IMR-90 (cell line): ENCODE measurements around the gene MRFAP1L1. TPM values are rescaled to one million over a fixed set of nuclear protein-coding genes. Genes with fewer than 3 reads are reported as not detected.

Source experiments
- ATAC-seq: fragments of 200-7000 bp; cut with Tn5 transposase; 2 replicates; pipeline ENCODE4 v1.9.1; 2020; ENCODE audit warnings: low read depth, mild to moderate bottlenecking, moderate library complexity
- BruUV-seq: library from RNA; stranded (reverse); fragments of 400-500 nt; replicated peaks from 2 replicates; lab custom pipeline; 2021; lab: Mats Ljungman, UMichigan
- CTCF ChIA-PET: fragments of 300-600 bp; formaldehyde crosslinking; extraction: SDS; loops from one replicate; lab custom pipeline; 2021; ENCODE audit warnings: antibody characterized with exemption; lab: Yijun Ruan, JAX
- POLR2A ChIA-PET: fragments of 300-600 bp; sonication (Branson Sonifier 250); formaldehyde crosslinking; loops from one replicate; lab custom pipeline; 2022; ENCODE audit warnings: antibody characterized with exemption; ENCODE audit not compliant: unreplicated experiment; lab: Charles Lee
- DNase-seq: peaks from one replicate; pipeline ENCODE4 v3.0.0; 2013
- H2AFZ ChIP-seq: replicated peaks from 2 replicates; pipeline ENCODE3; 2013; ENCODE audit warnings: low read length, mild to moderate bottlenecking; ENCODE audit not compliant: poor library complexity
- H2AK5ac ChIP-seq: 2 replicates; pipeline ENCODE4 v1.6.1; 2013; ENCODE audit warnings: low read depth, low read length, inconsistent platforms
- H2AK9ac ChIP-seq: replicated peaks from 2 replicates; pipeline ENCODE3; 2013; ENCODE audit warnings: mild to moderate bottlenecking, low read depth, low read length, moderate library complexity; ENCODE audit not compliant: poor library complexity
- H2BK120ac ChIP-seq: 2 replicates; pipeline ENCODE4 v1.6.1; 2013; ENCODE audit warnings: low read depth, low read length, inconsistent platforms
- H2BK15ac ChIP-seq: 3 replicates; pipeline ENCODE4 v1.6.1; 2013; ENCODE audit warnings: low read depth, low read length, inconsistent platforms
- H2BK20ac ChIP-seq: 2 replicates; pipeline ENCODE4 v1.6.1; 2013; ENCODE audit warnings: low read depth, mild to moderate bottlenecking, inconsistent platforms, low read length, moderate library complexity
- H2BK5ac ChIP-seq: 2 replicates; pipeline ENCODE4 v1.6.1; 2013; ENCODE audit warnings: mild to moderate bottlenecking, low read depth, low read length, inconsistent platforms; ENCODE audit not compliant: poor library complexity, severe bottlenecking
- H3K14ac ChIP-seq: replicated peaks from 2 replicates; pipeline ENCODE4 v1.6.1; 2013; ENCODE audit warnings: low read depth, low read length, inconsistent platforms
- H3K18ac ChIP-seq: 2 replicates; pipeline ENCODE4 v1.6.1; 2013; ENCODE audit warnings: low read depth, low read length, control low read depth
- H3K23ac ChIP-seq: 2 replicates; pipeline ENCODE4 v1.6.1; 2013; ENCODE audit warnings: low read depth, low read length, inconsistent platforms
- H3K27ac ChIP-seq: 2 replicates; pipeline ENCODE4 v1.5.1; 2013; ENCODE audit warnings: mild to moderate bottlenecking, control low read depth, low read length; ENCODE audit not compliant: insufficient read depth
- H3K27me3 ChIP-seq: 2 replicates; pipeline ENCODE4 v1.6.1; 2013; ENCODE audit warnings: low read length; ENCODE audit not compliant: control insufficient read depth, insufficient read depth
- H3K36me3 ChIP-seq: 2 replicates; pipeline ENCODE4 v1.6.1; 2013; ENCODE audit warnings: low read length, mixed read lengths; ENCODE audit not compliant: control insufficient read depth, insufficient read depth
- H3K4ac ChIP-seq: 2 replicates; pipeline ENCODE4 v1.6.1; 2013; ENCODE audit warnings: low read depth, low read length, inconsistent platforms
- H3K4me1 ChIP-seq: 2 replicates; pipeline ENCODE4 v1.6.1; 2013; ENCODE audit warnings: low read length, mixed read lengths; ENCODE audit not compliant: control insufficient read depth, insufficient read depth
- H3K4me2 ChIP-seq: 2 replicates; pipeline ENCODE4 v1.6.1; 2013; ENCODE audit warnings: low read depth, mild to moderate bottlenecking, control low read depth, low read length, moderate library complexity
- H3K4me3 ChIP-seq: 2 replicates; pipeline ENCODE4 v1.5.1; 2013; ENCODE audit warnings: low read depth, mild to moderate bottlenecking, control low read depth, low read length, moderate library complexity; ENCODE audit not compliant: insufficient read depth
- H3K56ac ChIP-seq: 2 replicates; pipeline ENCODE4 v1.6.1; 2013; ENCODE audit warnings: low read length, inconsistent platforms; ENCODE audit not compliant: insufficient read depth; ENCODE audit errors: extremely low read depth
- H3K79me1 ChIP-seq, 2 experiments: 2 replicates each; pipeline ENCODE4 v1.6.1; 2013; ENCODE audit warnings: low read length in 2 of 2, inconsistent platforms in 1 of 2, low read depth in 1 of 2
- H3K9ac ChIP-seq: 2 replicates; pipeline ENCODE4 v1.6.1; 2013; ENCODE audit warnings: low read depth, low read length, control low read depth
- H3K9me1 ChIP-seq: 2 replicates; pipeline ENCODE4 v1.6.1; 2013; ENCODE audit warnings: low read length, inconsistent platforms; ENCODE audit not compliant: insufficient read depth
- H3K9me3 ChIP-seq: 2 replicates; pipeline ENCODE4 v1.6.1; 2013; ENCODE audit warnings: low read length; ENCODE audit not compliant: control insufficient read depth, insufficient read depth
- H4K20me1 ChIP-seq: 2 replicates; pipeline ENCODE4 v1.6.1; 2013; ENCODE audit warnings: low read length, inconsistent platforms; ENCODE audit not compliant: insufficient read depth
- H4K5ac ChIP-seq: 2 replicates; pipeline ENCODE4 v1.6.1; 2013; ENCODE audit warnings: mild to moderate bottlenecking, low read depth, low read length, control low read depth
- H4K8ac ChIP-seq, 2 experiments: 2 replicates each; pipeline ENCODE4 v1.6.1; 2013; ENCODE audit warnings: low read depth in 2 of 2, low read length in 2 of 2, control low read depth in 1 of 2, inconsistent platforms in 1 of 2
- H4K91ac ChIP-seq: 2 replicates; pipeline ENCODE4 v1.6.1; 2013; ENCODE audit warnings: low read depth, low read length, inconsistent platforms; ENCODE audit not compliant: insufficient read depth
- CHD1 ChIP-seq: IDR thresholded peaks from 2 replicates; pipeline ENCODE4 v1.6.1; 2012; ENCODE audit warnings: low read depth, low read length, improper control_type of control experiment
- USF2 ChIP-seq: fragments of 150-350 bp; IDR thresholded peaks from 2 replicates; pipeline ENCODE4 v1.6.1; 2017; ENCODE audit warnings: mild to moderate bottlenecking, antibody characterized with exemption, low read length, low read depth
- WGBS, 2 experiments: methylation state at CpG; one replicate each; pipeline versions ENCODE4 v1.1.5 to v1.1.7; 2013; ENCODE audit warnings: missing lambda C conversion rate in 2 of 2; ENCODE audit not compliant: insufficient read length in 1 of 2; ENCODE audit errors: extremely low coverage in 2 of 2; 5-methylcytosine and 5-hydroxymethylcytosine counted together
- dilution Hi-C: fragments of 300-500 bp; cut with HindIII; formaldehyde crosslinking; loops from one replicate; pipeline ENCODE4 v1.14.3; 2018; ENCODE audit warnings: low sequenced_read_pairs; ENCODE audit not compliant: unreplicated experiment
- in situ Hi-C: fragments of 300-500 bp; cut with MboI; formaldehyde crosslinking; loops from 3 replicates; pipeline ENCODE4 v1.14.3; 2019; ENCODE audit warnings: low sequenced_read_pairs, inconsistent platforms, mixed read lengths
- intact Hi-C: fragments of 100-400 bp; cut with micrococcal nuclease; formaldehyde crosslinking; loops from 2 replicates; pipeline ENCODE4 v1.10.0; 2022
- polyA plus RNA-seq, 3 experiments: library from polyadenylated mRNA; depleted of rRNA; stranded (reverse); fragments of >200 nt; gene quantifications; 2 replicates each; pipeline ENCODE4 v1.2.3, GENCODE V29; 2012; ENCODE audit warnings: low replicate concordance in 1 of 3
- total RNA-seq: library from RNA; depleted of rRNA; stranded (reverse); fragments of >200 nt; gene quantifications from 2 replicates; pipeline ENCODE4 v1.2.3, GENCODE V29; 2012

The MRFAP1L1 gene
- total and polyA plus RNA-seq, 2 of the 4 experiments (the other 2 are of a cell fraction), result 31.7 to 47.0 TPM

- Histone ChIP-seq H4K8ac (no peak overlapping the region), H3K36me3 (no peaks in the 10 kb centered on the region), H3K4ac (no peak overlapping the region), H3K4me1 (peaks cover 12% of the 10 kb centered on the region), H3K18ac (no peak overlapping the region), H3K9ac (no peak overlapping the region), H3K14ac (no peak overlapping the region), H3K27me3 (no peaks in the 10 kb centered on the region), H2BK120ac (no peak overlapping the region), H2BK5ac (no peak overlapping the region), H2BK20ac (no peak overlapping the region), H3K9me1 (peaks cover 12% of the 10 kb centered on the region; the same call in 1 of the 2 replicates), H4K20me1 (no peaks in the 10 kb centered on the region), H3K27ac (no peak overlapping the region), H4K91ac (no peak overlapping the region), H2AK5ac (no peak overlapping the region), H3K4me3 (no peak overlapping the region), H2BK15ac (no peak overlapping the region), H3K56ac (no peak overlapping the region), H3K23ac (no peak overlapping the region), H3K4me2 (no peak overlapping the region), H2AK9ac (no peak overlapping the region), H4K5ac (no peak overlapping the region), H3K9me3 (no peaks in the 10 kb centered on the region; the same call in 1 of the 2 replicates), H3K79me1 (peaks cover 0 to 10% of the 10 kb centered on the region in 2 experiments; a peak in 1 of 4 replicates), H2AFZ (no peak overlapping the region)
- POLR2A ChIA-PET, result no interaction called here
- TF ChIP-seq CHD1 (no peak), USF2 (no peak)
- no TSS peak for BruUV-seq
- CTCF ChIA-PET, result no interaction called here
- in situ Hi-C loops, result no loop called here
- ATAC-seq (no peak), DNase-seq (no peak)
- dilution Hi-C loops, result no loop called here
- intact Hi-C loops, result no loop called here
- 90% methylated on average over 2 of the region's 11 CpGs; no CpG with 5 or more reads in 1 of the 2 experiments for WGBS, 2 experiments
Observed at GRCh38 chr4:6684656-6685055, 25.0 kb downstream of the MRFAP1L1 start.
